Esophagus muscularis mucosa (tissue), 4 donors: ENCODE results near the gene LRRK1.

Source experiments
- CTCF ChIP-seq, 3 experiments: fragments of 200-600 bp in 2 of 3; fragments of 450-650 bp in 1 of 3; sonication (generic) in 2 of 3; IDR thresholded peaks; one replicate each; pipeline ENCODE4 v1.5.1; 2017 to 2019; ENCODE audit warnings: antibody characterized with exemption in 3 of 3, mild to moderate bottlenecking in 2 of 3, moderate library complexity in 1 of 3
- EP300 ChIP-seq: sonication (generic); formaldehyde crosslinking; IDR thresholded peaks from one replicate; pipeline ENCODE4 v1.6.1; 2017; ENCODE audit warnings: antibody characterized with exemption
- POLR2A ChIP-seq: fragments of 450-650 bp; IDR thresholded peaks from one replicate; pipeline ENCODE4 v1.6.1; 2017; ENCODE audit warnings: antibody characterized with exemption, moderate library complexity, mild to moderate bottlenecking, low read depth
- POLR2AphosphoS5 ChIP-seq, 2 donors: sonication (generic); formaldehyde crosslinking; IDR thresholded peaks; one replicate each; pipeline ENCODE4 v1.6.1; 2017; ENCODE audit warnings: antibody characterized with exemption in 2 of 2

GRCh38 chr15:101060576-101061551 lies 141.7 kb downstream of the LRRK1 start:
- TF ChIP-seq CTCF (IDR thresholded peaks at IDR 0.05) (no peak), POLR2A (no peak), POLR2AphosphoS5 (IDR thresholded peaks at IDR 0.05) (no peak), EP300 (no peak)
